Stimulated activated CD8-positive, alpha-beta memory T cell treated with anti-CD3 and anti-CD28 coated beads, Interleukin-15, amount 100 ng/mL, for 24 hours (primary cell): ENCODE data around the gene DCAF7.

Source experiments
- DNase-seq: peaks from one replicate; pipeline ENCODE4 v3.0.0-alpha.2; 2020; ENCODE audit warnings: low read depth

The DCAF7 gene

GRCh38 chr17:63544467-63545301, 5.6 kb upstream of the DCAF7 start:
- no peak for DNase-seq

GRCh38 chr17:63546308-63547082, 3.8 kb upstream of the DCAF7 start:
- DNase-seq, result no peak

GRCh38 chr17:63547083-63547523, 3.2 kb upstream of the DCAF7 start:
- DNase-seq, result no peak

GRCh38 chr17:63549289-63549945, 860 bp upstream of the DCAF7 start:
- no peak for DNase-seq

GRCh38 chr17:63550817-63551639, 751 bp downstream of the DCAF7 start:
- no peak for DNase-seq

GRCh38 chr17:63552211-63552610, 1.9 kb downstream of the DCAF7 start:
- DNase-seq, result no peak

- DNase-seq, result no peak
Measured at GRCh38 chr17:63555500-63556156, 5.4 kb downstream of the DCAF7 start.

GRCh38 chr17:63557416-63557815, 7.1 kb downstream of the DCAF7 start:
- DNase-seq, result no peak

GRCh38 chr17:63558441-63558840, 8.2 kb downstream of the DCAF7 start:
- DNase-seq, result no peak

GRCh38 chr17:63561819-63562218, 11.5 kb downstream of the DCAF7 start:
- no peak for DNase-seq

- no peak for DNase-seq
Measured at GRCh38 chr17:63563339-63563738, 13.1 kb downstream of the DCAF7 start.

- DNase-seq, result no peak
Measured at GRCh38 chr17:63564562-63564961, 14.3 kb downstream of the DCAF7 start.

- no peak for DNase-seq
Measured at GRCh38 chr17:63567229-63567628, 17.0 kb downstream of the DCAF7 start.

GRCh38 chr17:63568563-63568962, 18.3 kb downstream of the DCAF7 start:
- no peak for DNase-seq

- no peak for DNase-seq
Measured at GRCh38 chr17:63571632-63572310, 21.5 kb downstream of the DCAF7 start.

GRCh38 chr17:63573634-63574033, 23.4 kb downstream of the DCAF7 start:
- DNase-seq, result no peak

- no peak for DNase-seq
Measured at GRCh38 chr17:63578027-63578768, 27.9 kb downstream of the DCAF7 start.

- DNase-seq, result no peak
Measured at GRCh38 chr17:63578769-63579111, 28.5 kb downstream of the DCAF7 start.

- no peak for DNase-seq
Measured at GRCh38 chr17:63579633-63580032, 29.4 kb downstream of the DCAF7 start.

GRCh38 chr17:63587770-63588169, 37.5 kb downstream of the DCAF7 start:
- DNase-seq, result no peak
